Measurements from ENCODE around the gene MACC1.

MACC1 gene

GRCh38 chr7:20089431-20089830 is 127.8 kb downstream of the MACC1 start:
- Histone ChIP-seq H4K20me1 (no peaks in the 10 kb centered on the region), H3K27me3 (no peaks in the 10 kb centered on the region), H3K36me3 (no peaks in the 10 kb centered on the region), H3K27ac (no peak overlapping the region), H3K9ac (no peak overlapping the region), H3K4me3 (no peak overlapping the region), H3K4me2 (no peak overlapping the region), H3K4me1 (no peaks in the 10 kb centered on the region), H3K9me3 (no peaks in the 10 kb centered on the region)
- TF ChIP-seq Cebpa-rat (IDR thresholded peaks at IDR 0.05) = no peak

DNA sequence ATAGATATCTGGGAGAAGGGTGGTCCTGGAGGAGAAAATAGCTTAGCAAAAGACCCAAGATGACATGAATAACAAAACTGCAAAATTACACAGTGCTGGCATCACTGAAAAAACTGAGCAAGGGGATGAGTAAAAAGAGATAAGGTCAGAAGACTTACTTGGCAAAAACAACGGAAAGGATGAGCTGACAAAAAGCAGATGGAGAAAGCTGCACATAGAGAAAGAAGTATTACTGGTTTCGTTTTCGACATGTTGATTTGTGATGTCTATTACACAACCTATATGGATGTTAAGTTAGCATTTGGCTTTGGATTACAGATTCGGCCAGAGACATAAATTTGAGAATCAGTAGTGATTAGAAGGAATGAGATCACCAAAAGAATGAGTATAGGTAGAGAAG is 132.1 kb downstream of the MACC1 start:
- Histone ChIP-seq H3K4me1 (no peaks in the 10 kb centered on the region), H3K9ac (no peak overlapping the region), H3K9me3 (no peaks in the 10 kb centered on the region), H3K27me3 (no peaks in the 10 kb centered on the region), H4K20me1 (no peaks in the 10 kb centered on the region), H3K36me3 (no peaks in the 10 kb centered on the region), H3K4me3 (no peak overlapping the region), H3K27ac (no peak overlapping the region), H3K4me2 (no peak overlapping the region)
- TF ChIP-seq Cebpa-rat (IDR thresholded peaks at IDR 0.05) = no peak
